Fibroblast of villous mesenchyme (primary cell): ENCODE data around the gene FOXO1. TPM values are rescaled to one million over a fixed set of nuclear protein-coding genes. Genes with fewer than 3 reads are reported as not detected.
A peak's percentile ranks its signal among the peaks of the same experiment; 100 is the strongest.

Experiments used
- DNase-seq: peaks from one replicate; pipeline ENCODE4 v3.0.0-alpha.2; 2010; ENCODE audit warnings: low read depth
- H3K4me3 ChIP-seq: 2 replicates; pipeline ENCODE4 v1.5.1; 2011; ENCODE audit warnings: low read depth, mild to moderate bottlenecking, low read length
- total RNA-seq: library from RNA; depleted of rRNA; stranded (reverse); fragments of >200 nt; gene quantifications from 2 replicates; pipeline ENCODE4 v1.2.3, GENCODE V29; 2012
- TF ChIP-seq, protein P1 (sequence below): IDR thresholded peaks from 2 replicates; pipeline ENCODE4 v1.5.1; 2012; ENCODE audit warnings: low read depth, mild to moderate bottlenecking, low read length; ENCODE audit not compliant: insufficient read depth

The FOXO1 gene
- total RNA-seq, 1 donor = 9.5 TPM

GRCh38 chr13:40558656-40559055 is 107.8 kb downstream of the FOXO1 start:
- no peak overlapping the region for H3K4me3 ChIP-seq
- DNase-seq = no peak
- TF ChIP-seq, protein P1, sequence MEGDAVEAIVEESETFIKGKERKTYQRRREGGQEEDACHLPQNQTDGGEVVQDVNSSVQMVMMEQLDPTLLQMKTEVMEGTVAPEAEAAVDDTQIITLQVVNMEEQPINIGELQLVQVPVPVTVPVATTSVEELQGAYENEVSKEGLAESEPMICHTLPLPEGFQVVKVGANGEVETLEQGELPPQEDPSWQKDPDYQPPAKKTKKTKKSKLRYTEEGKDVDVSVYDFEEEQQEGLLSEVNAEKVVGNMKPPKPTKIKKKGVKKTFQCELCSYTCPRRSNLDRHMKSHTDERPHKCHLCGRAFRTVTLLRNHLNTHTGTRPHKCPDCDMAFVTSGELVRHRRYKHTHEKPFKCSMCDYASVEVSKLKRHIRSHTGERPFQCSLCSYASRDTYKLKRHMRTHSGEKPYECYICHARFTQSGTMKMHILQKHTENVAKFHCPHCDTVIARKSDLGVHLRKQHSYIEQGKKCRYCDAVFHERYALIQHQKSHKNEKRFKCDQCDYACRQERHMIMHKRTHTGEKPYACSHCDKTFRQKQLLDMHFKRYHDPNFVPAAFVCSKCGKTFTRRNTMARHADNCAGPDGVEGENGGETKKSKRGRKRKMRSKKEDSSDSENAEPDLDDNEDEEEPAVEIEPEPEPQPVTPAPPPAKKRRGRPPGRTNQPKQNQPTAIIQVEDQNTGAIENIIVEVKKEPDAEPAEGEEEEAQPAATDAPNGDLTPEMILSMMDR = no peak

DNA sequence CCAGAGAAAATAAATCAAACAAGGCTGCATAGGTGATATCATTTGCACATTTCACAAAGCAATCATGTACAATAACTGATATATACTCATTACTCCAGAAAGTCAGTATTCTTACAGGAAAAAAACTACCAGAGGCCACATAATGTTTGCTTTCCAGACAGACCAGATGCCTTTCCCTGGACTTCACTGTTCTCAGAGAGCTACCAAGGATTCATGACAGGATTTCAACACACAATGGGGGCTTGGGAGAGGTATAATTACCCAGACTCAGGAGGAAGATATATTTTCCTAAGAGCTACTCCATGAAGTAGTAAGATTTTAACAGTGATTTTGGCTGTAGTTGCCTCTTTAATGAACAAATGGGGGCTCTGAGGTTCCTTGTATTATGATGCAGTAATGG is 110.0 kb downstream of the FOXO1 start:
- no peak overlapping the region for H3K4me3 ChIP-seq
- TF ChIP-seq, protein P1 = no peak
- DNase-seq = no peak

DNA sequence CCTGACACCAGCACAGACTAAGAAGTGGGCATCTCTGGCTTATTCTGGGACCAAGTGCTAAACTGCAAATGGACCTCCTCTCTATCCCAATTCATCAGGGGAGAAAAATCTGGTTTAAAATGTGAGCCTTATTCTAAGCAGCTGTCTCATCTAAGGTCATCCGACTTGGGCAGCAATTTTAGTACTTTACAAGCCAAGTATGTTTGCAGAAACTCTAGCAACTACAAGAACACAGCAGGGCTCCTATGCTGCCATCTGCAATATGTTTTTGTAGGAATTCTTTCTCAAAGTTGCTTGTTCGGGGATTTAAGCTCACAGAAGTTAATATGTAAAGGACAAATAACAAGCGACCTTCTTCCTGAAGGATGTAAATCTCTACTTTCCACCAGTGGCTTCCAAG is 113.1 kb downstream of the FOXO1 start:
- no peak for DNase-seq
- TF ChIP-seq, protein P1 = no peak
- H3K4me3 ChIP-seq = no peak overlapping the region

DNA sequence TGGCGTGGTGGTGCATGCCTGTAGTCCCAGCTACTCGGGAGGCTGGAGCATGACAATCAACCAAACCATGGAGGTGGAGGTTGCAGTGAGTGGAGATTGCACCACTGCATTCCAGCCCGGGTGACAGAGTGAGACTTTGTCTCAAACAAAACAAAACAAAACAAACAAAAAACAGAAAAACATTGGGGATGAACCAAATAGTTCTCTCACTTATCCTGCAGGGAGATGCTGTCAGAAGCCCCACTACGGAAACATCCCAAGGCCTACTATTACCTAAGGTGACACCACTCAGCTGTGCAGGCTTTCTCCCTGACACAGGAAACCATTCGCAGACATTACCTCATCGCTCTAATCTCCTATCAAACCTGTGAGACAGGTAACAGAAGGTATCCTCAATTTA is 113.5 kb downstream of the FOXO1 start:
- TF ChIP-seq, protein P1 = no peak
- no peak for DNase-seq
- no peak overlapping the region for H3K4me3 ChIP-seq

DNA sequence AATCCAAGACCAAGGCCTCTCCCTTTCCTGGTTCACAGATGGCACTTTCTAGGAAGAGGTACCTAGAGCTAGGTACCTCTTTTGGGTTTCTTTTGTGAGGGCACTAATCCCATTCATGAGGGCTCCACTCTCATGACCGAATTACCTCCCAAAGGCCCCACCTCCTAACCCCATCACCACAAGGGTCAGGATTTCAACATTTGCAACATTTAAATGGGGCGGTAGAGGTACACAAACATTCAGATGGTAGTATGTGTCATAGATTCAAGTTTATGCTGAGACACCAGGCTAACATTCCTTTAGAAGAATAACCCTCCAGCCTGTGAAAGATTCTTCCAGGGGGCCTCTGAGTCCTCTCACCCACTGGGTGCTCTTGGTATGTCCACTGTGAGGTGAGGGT is 116.3 kb downstream of the FOXO1 start:
- DNase-seq = peak; percentile 49
- TF ChIP-seq, protein P1 = no peak
- no peak overlapping the region for H3K4me3 ChIP-seq

GRCh38 chr13:40549500-40550094 is 116.8 kb downstream of the FOXO1 start:
- no peak for DNase-seq

More at GRCh38 chr13:40549500-40550094, 116.8 kb downstream of the FOXO1 start:
- TF ChIP-seq, protein P1 = no peak
- no peak overlapping the region for H3K4me3 ChIP-seq
